Osteocyte (in vitro differentiated cells): ENCODE data around the gene COPB2. TPM values are rescaled to one million over a fixed set of nuclear protein-coding genes. Genes with fewer than 3 reads are reported as not detected.

ENCODE experiments used
- DNase-seq: peaks from one replicate; pipeline ENCODE4 v3.0.0; 2021; ENCODE audit warnings: mixed read lengths; ENCODE audit not compliant: unreplicated experiment; ENCODE audit errors: extremely low spot score
- H3K27ac Mint-ChIP-seq: one replicate; pipeline ENCODE4 v1.8.0; 2021; ENCODE audit warnings: mild to moderate bottlenecking, mixed read lengths; ENCODE audit not compliant: unreplicated experiment
- H3K27me3 Mint-ChIP-seq: one replicate; pipeline ENCODE4 v1.8.0; 2021; ENCODE audit warnings: mixed read lengths; ENCODE audit not compliant: unreplicated experiment
- H3K36me3 Mint-ChIP-seq: one replicate; pipeline ENCODE4 v1.8.0; 2021; ENCODE audit warnings: mixed read lengths; ENCODE audit not compliant: unreplicated experiment
- H3K4me1 Mint-ChIP-seq: one replicate; pipeline ENCODE4 v1.8.0; 2021; ENCODE audit warnings: mixed read lengths; ENCODE audit not compliant: unreplicated experiment
- H3K4me3 Mint-ChIP-seq: one replicate; pipeline ENCODE4 v1.8.0; 2021; ENCODE audit warnings: mild to moderate bottlenecking, moderate library complexity, mixed read lengths; ENCODE audit not compliant: unreplicated experiment
- H3K9me3 Mint-ChIP-seq: one replicate; pipeline ENCODE4 v1.8.0; 2021; ENCODE audit warnings: mixed read lengths; ENCODE audit not compliant: unreplicated experiment
- total RNA-seq: library from RNA; stranded (reverse); gene quantifications from 2 replicates; pipeline ENCODE4 v1.2.1, GENCODE V29; 2021
- TF ChIP-seq, protein P1 (sequence below): fragments of 200-600 bp; sonication (generic); IDR thresholded peaks from 2 replicates; pipeline ENCODE4 v1.5.0; 2021; ENCODE audit warnings: antibody characterized with exemption, mild to moderate bottlenecking, moderate library complexity

COPB2 gene
- total RNA-seq, 1 donor from 2014 or later: 178 TPM

DNA sequence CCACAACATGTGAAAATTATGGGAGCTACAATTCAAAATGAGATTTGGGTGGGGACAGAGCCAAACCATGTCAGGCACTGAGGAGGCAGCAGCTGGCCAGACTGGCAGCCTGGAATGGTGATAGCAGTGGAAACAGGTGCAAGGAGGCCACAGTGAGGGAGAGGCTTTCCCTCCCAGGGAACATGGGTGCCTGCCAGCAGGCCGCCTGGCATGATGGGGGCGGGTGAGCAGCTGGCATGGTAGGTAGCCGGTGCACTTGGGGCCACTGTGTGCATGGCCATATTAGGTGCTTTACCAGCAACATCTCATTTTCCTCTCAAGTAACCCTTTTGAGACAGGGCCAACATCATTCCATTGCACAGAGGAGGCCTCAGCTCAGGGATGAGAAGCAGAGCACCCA, 63.9 kb downstream of the COPB2 start:
- Mint-ChIP-seq H3K9me3 (no peaks in the 10 kb centered on the region), H3K36me3 (no peaks in the 10 kb centered on the region), H3K4me3 (no peak overlapping the region), H3K27ac (no peak overlapping the region), H3K4me1 (no peaks in the 10 kb centered on the region), H3K27me3 (peaks cover 33% of the 10 kb centered on the region)
- TF ChIP-seq, protein P1, sequence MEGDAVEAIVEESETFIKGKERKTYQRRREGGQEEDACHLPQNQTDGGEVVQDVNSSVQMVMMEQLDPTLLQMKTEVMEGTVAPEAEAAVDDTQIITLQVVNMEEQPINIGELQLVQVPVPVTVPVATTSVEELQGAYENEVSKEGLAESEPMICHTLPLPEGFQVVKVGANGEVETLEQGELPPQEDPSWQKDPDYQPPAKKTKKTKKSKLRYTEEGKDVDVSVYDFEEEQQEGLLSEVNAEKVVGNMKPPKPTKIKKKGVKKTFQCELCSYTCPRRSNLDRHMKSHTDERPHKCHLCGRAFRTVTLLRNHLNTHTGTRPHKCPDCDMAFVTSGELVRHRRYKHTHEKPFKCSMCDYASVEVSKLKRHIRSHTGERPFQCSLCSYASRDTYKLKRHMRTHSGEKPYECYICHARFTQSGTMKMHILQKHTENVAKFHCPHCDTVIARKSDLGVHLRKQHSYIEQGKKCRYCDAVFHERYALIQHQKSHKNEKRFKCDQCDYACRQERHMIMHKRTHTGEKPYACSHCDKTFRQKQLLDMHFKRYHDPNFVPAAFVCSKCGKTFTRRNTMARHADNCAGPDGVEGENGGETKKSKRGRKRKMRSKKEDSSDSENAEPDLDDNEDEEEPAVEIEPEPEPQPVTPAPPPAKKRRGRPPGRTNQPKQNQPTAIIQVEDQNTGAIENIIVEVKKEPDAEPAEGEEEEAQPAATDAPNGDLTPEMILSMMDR: no peak
- peak; percentile 48 for DNase-seq

GRCh38 chr3:139324456-139324855, 65.0 kb downstream of the COPB2 start:
- Mint-ChIP-seq H3K4me3 (no peak overlapping the region), H3K36me3 (no peaks in the 10 kb centered on the region), H3K9me3 (no peaks in the 10 kb centered on the region), H3K27ac (no peak overlapping the region), H3K27me3 (peaks cover 35% of the 10 kb centered on the region), H3K4me1 (no peaks in the 10 kb centered on the region)
- TF ChIP-seq, protein P1: no peak
- DNase-seq: no peak

- no peak for DNase-seq
- Mint-ChIP-seq H3K4me1 (no peaks in the 10 kb centered on the region), H3K27ac (no peak overlapping the region), H3K4me3 (no peak overlapping the region), H3K9me3 (no peaks in the 10 kb centered on the region), H3K27me3 (peaks cover 35% of the 10 kb centered on the region), H3K36me3 (no peaks in the 10 kb centered on the region)
- TF ChIP-seq, protein P1: no peak
These were observed 66.3 kb downstream of the COPB2 start for GRCh38 chr3:139323146-139323545.

DNA sequence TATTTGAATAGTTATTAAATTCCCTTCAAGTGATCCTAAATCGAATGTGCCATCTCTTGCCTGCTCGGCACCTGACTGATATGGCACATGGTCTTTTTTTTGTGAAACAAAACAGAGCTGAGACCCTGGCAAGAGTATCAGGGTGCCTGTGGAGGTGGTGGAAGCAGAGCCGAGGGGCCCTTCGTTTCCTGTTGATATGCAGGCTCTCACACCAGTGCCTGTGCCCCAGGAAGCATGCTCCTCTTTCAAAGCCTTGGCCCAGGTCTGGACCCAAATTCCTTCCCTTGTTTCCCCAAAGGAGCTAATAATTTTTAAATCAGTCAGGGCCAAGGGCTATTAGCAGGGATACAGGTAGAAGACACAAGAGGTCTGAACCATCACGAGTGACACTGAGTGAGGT, 67.1 kb downstream of the COPB2 start:
- Mint-ChIP-seq H3K36me3 (no peaks in the 10 kb centered on the region), H3K9me3 (no peaks in the 10 kb centered on the region), H3K4me1 (no peaks in the 10 kb centered on the region), H3K27ac (no peak overlapping the region), H3K4me3 (no peak overlapping the region), H3K27me3 (peaks cover 32% of the 10 kb centered on the region)
- DNase-seq: no peak
- TF ChIP-seq, protein P1: no peak

DNA sequence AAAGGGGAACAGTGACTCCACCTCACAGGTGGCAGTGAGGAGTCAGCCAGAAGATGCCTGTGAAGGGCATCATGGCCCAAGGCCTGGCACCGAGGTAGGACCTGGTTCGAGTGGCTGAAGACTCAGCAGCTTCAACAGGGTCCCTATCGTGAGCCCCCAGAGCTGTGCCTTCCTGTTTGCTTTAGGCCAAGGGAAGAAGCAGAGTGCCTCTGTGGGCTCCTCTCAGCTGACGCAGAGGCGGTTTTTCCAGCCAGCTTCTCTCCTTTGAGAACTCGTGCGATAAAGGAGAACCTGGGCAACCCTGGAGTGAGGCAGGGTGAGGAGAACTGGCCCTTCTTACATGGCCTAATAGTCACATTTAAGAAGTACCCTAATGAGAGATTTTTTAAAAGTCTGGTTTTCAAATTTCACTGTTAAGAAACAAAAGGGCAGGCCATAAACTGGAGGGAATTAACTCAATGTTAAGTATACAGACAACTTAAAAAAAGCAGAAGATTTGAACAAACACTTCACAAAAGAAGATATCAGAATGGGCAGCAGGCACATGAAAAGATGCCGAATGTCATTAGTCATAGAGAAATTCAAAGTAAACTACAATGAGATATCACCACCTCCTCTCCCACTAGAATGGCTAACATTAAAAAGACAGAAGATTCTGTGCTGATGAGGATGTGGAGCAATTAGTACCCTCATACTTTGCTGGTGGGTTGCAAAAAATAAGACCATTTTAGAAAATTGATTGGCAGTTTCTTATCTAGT, 68.7 kb downstream of the COPB2 start:
- DNase-seq: no peak
- TF ChIP-seq, protein P1: no peak

More for the DNA sequence above, 68.7 kb downstream of the COPB2 start:
- Mint-ChIP-seq H3K4me1 (no peaks in the 10 kb centered on the region), H3K9me3 (no peaks in the 10 kb centered on the region), H3K27me3 (peaks cover 34% of the 10 kb centered on the region), H3K4me3 (no peak overlapping the region), H3K36me3 (no peaks in the 10 kb centered on the region), H3K27ac (no peak overlapping the region)
